Fibroblast of mammary gland (primary cell): ENCODE results near the gene LOC128125822.
"Not testable (repeated sequence)": the region's sequence is repeated elsewhere in the genome, so short reads cannot be mapped to it uniquely, and the experiment has no call there.

Experiments used
- DNase-seq: peaks from one replicate; pipeline ENCODE4 v3.0.0-alpha.2; 2010; ENCODE audit warnings: low read depth
- H3K4me3 ChIP-seq: 2 replicates; pipeline ENCODE4 v1.5.1; 2011; ENCODE audit warnings: low read depth, mild to moderate bottlenecking, low read length, moderate library complexity; ENCODE audit not compliant: control insufficient read depth
- TF ChIP-seq, protein P1 (sequence below): conservative IDR thresholded peaks from 2 replicates; pipeline ENCODE4 v1.5.1; 2011; ENCODE audit warnings: low read depth, low read length, inconsistent platforms; ENCODE audit not compliant: control insufficient read depth, insufficient read depth

Gene LOC128125822

GRCh38 chr6:63579937-63580703, 7.8 kb downstream of the LOC128125822 start:
- no peak overlapping the region for H3K4me3 ChIP-seq
- DNase-seq = no peak
- TF ChIP-seq, protein P1, sequence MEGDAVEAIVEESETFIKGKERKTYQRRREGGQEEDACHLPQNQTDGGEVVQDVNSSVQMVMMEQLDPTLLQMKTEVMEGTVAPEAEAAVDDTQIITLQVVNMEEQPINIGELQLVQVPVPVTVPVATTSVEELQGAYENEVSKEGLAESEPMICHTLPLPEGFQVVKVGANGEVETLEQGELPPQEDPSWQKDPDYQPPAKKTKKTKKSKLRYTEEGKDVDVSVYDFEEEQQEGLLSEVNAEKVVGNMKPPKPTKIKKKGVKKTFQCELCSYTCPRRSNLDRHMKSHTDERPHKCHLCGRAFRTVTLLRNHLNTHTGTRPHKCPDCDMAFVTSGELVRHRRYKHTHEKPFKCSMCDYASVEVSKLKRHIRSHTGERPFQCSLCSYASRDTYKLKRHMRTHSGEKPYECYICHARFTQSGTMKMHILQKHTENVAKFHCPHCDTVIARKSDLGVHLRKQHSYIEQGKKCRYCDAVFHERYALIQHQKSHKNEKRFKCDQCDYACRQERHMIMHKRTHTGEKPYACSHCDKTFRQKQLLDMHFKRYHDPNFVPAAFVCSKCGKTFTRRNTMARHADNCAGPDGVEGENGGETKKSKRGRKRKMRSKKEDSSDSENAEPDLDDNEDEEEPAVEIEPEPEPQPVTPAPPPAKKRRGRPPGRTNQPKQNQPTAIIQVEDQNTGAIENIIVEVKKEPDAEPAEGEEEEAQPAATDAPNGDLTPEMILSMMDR = no peak

- TF ChIP-seq, protein P1 = no peak
- DNase-seq = no peak
- no peak overlapping the region for H3K4me3 ChIP-seq
Observed at GRCh38 chr6:63580704-63580961, 8.4 kb downstream of the LOC128125822 start.

DNA sequence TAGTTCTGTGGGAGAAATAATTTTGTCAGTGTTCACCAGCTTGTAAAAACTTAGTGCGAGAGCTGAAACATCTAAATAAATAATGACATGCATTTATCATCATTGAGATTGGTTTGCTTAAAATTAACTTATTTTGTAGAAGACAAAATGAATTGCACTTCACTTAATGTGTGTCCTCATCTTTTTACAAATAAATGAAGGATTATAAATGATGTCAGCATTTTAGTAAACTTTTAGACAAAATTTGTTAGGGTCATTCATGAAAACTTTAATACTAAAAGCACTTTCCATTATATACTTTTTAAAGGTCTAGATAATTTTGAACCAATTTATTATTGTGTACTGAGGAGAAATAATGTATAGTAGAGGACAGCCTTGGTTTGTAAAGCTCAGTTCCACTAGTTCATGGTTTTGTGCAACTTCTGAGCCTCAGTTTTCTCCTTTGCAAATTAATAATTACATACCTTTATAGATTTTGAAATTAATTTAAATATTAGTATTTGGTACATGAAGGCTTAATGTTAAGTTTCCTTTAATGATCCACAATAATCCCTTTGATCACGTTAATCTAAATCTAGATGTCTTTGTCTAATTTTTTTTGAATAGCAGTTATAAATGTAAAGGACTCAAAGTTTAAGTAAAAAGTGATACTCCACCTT, 9.2 kb downstream of the LOC128125822 start:
- TF ChIP-seq, protein P1 = no peak
- no peak overlapping the region for H3K4me3 ChIP-seq
- no peak for DNase-seq

GRCh38 chr6:63582579-63583231, 10.4 kb downstream of the LOC128125822 start:
- DNase-seq = peak; percentile 39
- no peak overlapping the region for H3K4me3 ChIP-seq
- TF ChIP-seq, protein P1 = no peak

DNA sequence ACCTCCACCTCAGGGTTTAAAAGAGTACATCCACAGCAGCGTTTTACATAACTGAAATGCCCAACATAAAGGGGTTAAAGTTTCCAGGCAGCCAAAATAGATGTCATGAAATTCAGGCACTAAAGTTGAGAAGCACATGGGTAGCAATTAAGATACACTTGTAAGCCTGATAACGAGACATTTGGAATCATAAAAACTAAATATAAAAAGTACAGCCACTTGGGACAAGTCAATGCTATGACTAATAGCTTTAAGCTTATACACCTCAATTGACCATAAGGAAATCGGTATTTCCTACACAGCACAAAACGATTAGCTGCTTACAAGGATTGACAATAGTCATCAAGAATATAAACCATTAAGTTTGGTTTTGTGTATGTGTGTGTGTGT, 11.8 kb downstream of the LOC128125822 start:
- TF ChIP-seq, protein P1 = no peak
- DNase-seq = peak; percentile 62
- H3K4me3 ChIP-seq = no peak overlapping the region

GRCh38 chr6:63584566-63584965, 12.3 kb downstream of the LOC128125822 start:
- H3K4me3 ChIP-seq = no peak overlapping the region
- TF ChIP-seq, protein P1 = no peak
- no peak for DNase-seq

DNA sequence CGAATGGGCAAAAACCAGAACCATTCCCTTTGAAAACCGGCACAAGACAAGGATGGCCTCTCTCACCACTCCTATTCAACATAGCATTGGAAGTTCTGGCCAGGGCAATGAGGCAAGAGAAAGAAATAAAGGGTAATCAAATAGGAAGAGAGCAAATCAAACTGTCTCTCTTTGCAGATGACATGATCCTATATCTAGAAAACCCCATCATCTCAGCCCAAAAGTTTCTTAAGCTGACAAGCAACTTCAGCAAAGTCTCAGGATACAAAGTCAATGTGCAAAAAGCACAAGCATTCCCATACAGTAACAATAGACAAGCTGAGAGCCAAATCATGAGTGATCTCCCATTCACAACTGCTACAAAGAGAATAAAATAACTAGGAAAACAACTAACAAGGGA, 13.4 kb downstream of the LOC128125822 start:
- H3K4me3 ChIP-seq, DNase-seq: not testable (repeated sequence)
